Omental fat pad (tissue), 4 donors: ENCODE results near the gene SHMT1. TPM values are rescaled to one million over a fixed set of nuclear protein-coding genes. Genes with fewer than 3 reads are reported as not detected.
"Not testable (repeated sequence)": the region's sequence is repeated elsewhere in the genome, so short reads cannot be mapped to it uniquely, and the experiment has no call there.

ENCODE experiments used
- ATAC-seq: fragments of 150-250 bp; one replicate; pipeline ENCODE4 v1.9.1; 2016; ENCODE audit warnings: mild to moderate bottlenecking, moderate library complexity; ENCODE audit not compliant: low FRiP score
- DNase-seq: peaks from one replicate; pipeline ENCODE4 v3.0.0-alpha.2; 2019; ENCODE audit warnings: low spot score
- total RNA-seq, 4 donors: library from RNA; depleted of rRNA; stranded (reverse); fragments of >200 nt; gene quantifications; one replicate each; pipeline ENCODE4 v1.1.0, GENCODE V29; 2016
- TF ChIP-seq, protein P1 (sequence below), 3 donors: fragments of 450-650 bp; IDR thresholded peaks; one replicate each; pipeline ENCODE4 v1.5.1; 2016 to 2017; ENCODE audit warnings: antibody characterized with exemption in 3 of 3, mild to moderate bottlenecking in 3 of 3, moderate library complexity in 2 of 3

SHMT1 gene
- total RNA-seq, 4 donors from 2014 or later = 59.3 to 108 (median 102) TPM

DNA sequence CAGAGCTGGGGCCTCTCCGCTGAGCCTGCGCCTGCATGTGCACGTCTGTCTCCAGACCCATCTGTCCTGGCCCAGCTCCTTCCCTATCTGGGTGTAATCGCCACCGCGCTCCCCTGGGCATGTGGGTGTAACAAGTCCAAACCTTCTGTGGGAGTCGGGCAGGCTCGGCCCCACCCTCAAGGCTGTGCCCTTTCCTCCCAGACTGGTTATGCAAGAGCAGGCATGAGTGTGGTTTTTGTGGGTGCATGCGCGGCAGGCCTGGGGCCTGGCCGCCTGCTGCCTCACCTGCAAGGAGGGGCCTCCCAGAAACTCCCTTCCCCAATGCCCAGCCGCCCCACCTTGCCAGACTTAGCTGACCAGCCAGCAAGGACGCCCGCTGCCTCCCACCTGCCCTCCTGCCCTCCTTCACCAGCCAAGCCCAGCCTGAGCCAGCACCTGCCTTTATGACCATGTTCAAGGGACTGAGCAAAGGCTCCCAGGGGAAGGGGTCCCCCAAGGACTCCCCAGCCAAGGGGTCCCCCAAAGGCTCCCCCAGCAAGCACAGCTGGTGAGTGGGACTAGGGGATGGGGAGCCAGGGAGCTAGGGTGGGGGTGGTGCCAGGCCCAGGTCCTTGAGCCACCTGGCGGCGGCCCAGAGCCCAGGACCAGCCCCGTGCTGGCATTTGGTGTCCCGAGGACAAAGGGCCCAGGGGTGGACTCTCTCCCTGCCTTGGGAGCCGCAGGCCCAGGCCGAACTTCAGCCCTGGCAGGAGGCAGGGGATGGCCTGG lies 14.3 kb upstream of the SHMT1 start, which contains the start of gene EVPLL:
Gene EVPLL (plus strand): TSS at position 342 of the 768 bp plus-strand sequence. CDS start 3,160 bp downstream, outside the sequence.
- DNase-seq (no peak), ATAC-seq (peak; percentile 68)

DNA sequence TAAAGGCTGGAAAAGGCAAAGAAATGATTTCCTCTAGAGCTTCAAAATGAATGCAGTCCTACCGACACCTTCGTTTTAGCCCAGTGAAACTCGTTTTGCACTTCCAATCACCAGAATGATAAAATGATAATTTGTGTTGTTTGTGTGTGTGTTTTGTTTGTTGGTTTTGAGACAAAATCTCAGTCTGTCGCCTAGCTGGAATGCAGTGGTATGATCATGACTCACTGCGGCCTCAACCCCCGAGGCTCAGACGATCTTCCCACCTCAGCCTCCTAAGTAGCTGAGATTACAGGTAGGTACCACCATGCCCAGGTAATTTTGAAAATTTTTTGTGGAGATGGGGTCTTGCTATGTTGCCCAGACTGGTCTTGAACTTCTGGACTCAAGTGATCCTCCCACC lies 10.9 kb upstream of the SHMT1 start:
- DNase-seq (no peak), ATAC-seq (no peak)
- TF ChIP-seq, protein P1, sequence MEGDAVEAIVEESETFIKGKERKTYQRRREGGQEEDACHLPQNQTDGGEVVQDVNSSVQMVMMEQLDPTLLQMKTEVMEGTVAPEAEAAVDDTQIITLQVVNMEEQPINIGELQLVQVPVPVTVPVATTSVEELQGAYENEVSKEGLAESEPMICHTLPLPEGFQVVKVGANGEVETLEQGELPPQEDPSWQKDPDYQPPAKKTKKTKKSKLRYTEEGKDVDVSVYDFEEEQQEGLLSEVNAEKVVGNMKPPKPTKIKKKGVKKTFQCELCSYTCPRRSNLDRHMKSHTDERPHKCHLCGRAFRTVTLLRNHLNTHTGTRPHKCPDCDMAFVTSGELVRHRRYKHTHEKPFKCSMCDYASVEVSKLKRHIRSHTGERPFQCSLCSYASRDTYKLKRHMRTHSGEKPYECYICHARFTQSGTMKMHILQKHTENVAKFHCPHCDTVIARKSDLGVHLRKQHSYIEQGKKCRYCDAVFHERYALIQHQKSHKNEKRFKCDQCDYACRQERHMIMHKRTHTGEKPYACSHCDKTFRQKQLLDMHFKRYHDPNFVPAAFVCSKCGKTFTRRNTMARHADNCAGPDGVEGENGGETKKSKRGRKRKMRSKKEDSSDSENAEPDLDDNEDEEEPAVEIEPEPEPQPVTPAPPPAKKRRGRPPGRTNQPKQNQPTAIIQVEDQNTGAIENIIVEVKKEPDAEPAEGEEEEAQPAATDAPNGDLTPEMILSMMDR (IDR thresholded peaks at IDR 0.05) = no peak

More for the DNA sequence above, 14.3 kb upstream of the SHMT1 start, which contains the start of gene EVPLL:
- TF ChIP-seq, protein P1 (IDR thresholded peaks at IDR 0.05) = no peak

- ATAC-seq, DNase-seq: not testable (repeated sequence)
Measured at GRCh38 chr17:18373181-18373580, 9.8 kb upstream of the SHMT1 start.

GRCh38 chr17:18371455-18371854 lies 8.1 kb upstream of the SHMT1 start:
- DNase-seq = no peak
- ATAC-seq = no peak
- TF ChIP-seq, protein P1 (IDR thresholded peaks at IDR 0.05) = no peak

DNA sequence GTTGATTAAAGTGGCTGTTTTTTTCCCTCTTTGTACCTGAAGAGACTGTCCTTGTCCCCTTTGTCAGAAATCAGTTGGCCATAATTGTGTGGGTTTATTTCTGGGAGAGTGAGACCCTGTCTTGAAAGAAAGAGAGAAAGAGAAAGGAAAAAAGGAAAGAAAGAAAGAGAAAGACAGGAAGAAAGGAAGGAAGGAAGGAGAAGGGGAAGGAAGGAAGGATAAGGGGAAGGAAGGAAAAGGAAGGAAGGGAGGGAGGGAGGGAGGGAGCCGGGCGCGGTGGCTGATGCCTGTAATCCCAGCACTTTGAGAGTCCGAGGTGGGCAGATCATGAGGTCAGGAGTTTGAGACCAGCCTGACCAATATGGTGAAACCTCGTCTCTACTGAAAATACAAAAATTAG lies 7.4 kb upstream of the SHMT1 start:
- TF ChIP-seq, protein P1 (IDR thresholded peaks at IDR 0.05) = no peak
- no peak for ATAC-seq
- no peak for DNase-seq

GRCh38 chr17:18368946-18369345 lies 5.6 kb upstream of the SHMT1 start:
- DNase-seq = no peak
- no peak for ATAC-seq
- TF ChIP-seq, protein P1 (IDR thresholded peaks at IDR 0.05) = no peak

DNA sequence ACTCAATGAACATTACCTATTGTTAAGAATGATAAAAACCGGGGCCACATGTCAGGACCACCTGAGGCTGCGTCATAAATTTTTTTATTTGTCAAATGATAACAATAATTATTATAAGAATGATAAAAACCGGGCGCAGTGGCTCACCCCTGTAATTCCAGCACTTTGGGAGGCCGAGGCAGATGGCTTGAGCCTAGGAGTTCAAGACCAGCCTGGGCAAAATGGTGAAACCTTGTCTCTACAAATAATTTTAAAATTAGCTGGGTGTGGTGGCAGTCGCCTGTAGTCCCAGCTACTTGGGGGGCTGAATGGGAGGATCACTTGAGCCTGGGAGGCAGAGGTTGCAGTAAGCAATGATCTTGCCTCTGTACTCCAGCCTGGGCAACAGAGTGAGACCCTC lies 816 bp upstream of the SHMT1 start:
- DNase-seq (no peak), ATAC-seq (no peak)
- TF ChIP-seq, protein P1 (IDR thresholded peaks at IDR 0.05) = no peak
